ENCODE results near the gene ENO1.
"Not testable (repeated sequence)": the region's sequence is repeated elsewhere in the genome, so short reads cannot be mapped to it uniquely, and the experiment has no call there.

The ENO1 gene

DNA sequence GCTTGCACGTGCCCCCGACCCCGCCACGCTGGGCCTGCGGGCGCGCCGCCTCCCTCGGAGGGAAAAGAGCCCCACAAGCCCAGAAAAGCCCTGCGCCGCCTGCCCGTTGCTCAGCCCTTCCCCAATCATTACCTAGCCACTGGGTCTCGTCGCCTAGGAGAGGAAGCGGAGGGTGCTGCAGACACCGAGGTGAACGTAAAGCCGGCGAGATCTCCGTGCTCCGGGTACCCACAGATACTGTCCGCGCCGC lies at the start of gene ENO1:
TSS of gene ENO1 (minus strand) at position 239 of the 250 bp plus-strand sequence. CDS start 3,778 bp downstream, outside the sequence.
- no peak for DNase-seq (ENCODE audit: low read depth in 3 of 3)

DNA sequence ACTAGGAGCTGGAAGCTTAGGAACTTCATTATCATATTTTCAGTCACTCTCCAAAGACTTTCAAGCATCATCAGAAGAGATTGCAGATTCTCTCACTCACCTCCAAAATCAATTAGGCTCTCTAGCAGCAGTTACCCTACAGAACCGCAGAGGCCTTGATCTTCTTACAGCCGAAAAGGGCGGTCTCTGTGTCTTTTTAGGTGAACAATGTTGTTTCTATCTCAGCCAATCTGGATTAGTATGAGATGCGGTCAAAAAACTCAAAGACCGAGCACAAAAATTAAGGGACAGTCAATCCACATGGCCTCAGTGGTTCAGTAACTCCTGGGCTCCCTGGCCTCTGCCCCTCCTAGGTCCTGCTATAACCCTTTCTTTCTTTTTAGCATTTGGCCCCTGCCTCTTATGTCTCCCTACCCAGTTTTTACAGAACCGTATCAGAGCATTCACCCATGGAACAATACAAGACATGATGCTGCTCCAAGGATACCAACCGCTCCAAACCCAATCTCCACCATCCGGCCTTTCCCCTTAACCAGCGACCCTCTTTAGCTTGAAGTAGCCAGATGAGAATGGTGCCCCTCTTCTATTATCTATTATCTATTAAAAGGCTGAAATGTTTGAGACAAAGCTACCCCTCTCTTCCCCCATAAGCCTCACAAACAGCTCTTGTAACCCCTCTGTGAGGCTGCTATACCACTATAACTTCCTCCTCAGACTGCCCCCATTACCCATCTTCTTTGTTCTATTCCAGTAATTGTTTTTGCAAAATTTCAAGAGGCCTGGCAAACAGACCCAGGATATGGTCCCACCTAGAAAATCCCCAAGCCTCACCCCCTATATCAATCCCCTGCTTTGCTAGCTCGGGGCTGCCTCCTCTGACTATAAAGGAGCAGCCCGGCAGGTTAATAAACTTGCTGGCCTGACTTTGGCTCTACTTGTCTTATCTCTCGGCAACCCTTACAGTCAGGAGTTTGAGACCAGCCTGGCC lies 48.5 kb upstream of the ENO1 start:
- DNase-seq (ENCODE audit: low read depth in 3 of 3) = no peak

DNA sequence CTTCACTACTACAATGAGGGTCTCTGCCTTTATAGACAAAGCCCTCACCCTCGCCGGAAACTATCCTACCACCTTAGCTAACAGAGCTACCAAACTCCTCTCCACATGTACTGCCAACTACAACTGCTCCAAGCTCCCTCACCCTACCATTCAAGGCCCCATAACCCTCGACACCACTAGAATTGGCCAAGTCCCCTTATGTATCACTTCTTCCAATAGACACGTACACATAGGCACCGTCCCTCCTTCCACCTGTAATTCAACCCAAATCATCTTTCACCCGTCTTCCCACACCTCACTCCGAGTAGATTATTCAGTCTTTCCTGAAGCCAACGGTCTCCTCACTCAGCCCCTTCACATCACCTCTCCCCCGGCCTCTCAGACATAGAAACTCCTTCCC lies 47.5 kb upstream of the ENO1 start:
- DNase-seq (ENCODE audit: low read depth in 3 of 3) = no peak

DNA sequence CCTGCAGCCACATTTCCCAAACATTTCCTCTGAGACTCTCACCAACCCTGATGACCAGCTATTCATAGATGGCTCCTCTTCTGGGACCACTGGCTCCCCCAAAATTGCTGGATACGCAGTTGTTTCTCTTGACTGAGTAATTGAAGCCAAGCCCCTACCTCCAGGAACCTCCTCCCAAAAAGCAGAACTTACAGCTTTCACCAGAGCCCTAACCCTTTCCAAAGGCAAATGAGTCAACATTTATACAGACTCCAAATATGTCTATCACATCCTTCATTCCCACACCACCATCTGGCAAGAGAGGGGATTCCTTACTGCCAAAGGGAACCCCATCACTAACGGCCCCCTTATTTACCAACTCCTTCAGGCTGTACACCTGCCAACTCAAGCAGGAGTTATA lies 46.9 kb upstream of the ENO1 start:
- DNase-seq (ENCODE audit: low read depth in 3 of 3) = no peak

DNA sequence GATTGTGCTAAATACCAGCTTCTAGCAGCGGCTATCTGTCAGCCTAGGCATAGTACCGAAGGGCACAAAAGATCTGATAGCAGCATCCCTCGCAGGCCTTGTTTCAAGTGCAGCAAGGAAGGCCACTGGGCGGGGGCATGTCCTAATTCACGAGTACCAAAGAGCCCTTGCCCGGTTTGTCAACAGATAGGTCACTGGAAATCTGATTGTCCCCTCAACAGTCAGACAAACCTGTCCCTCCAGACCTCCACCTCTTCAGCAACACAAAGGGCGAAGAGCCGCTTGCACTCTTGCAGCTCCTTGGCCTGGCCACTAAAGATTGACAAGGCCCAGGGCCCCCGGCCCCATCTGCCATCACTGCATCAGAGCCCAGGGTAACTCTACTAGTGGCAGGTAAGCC lies 44.5 kb upstream of the ENO1 start:
- DNase-seq (ENCODE audit: low read depth in 3 of 3) = no peak

DNA sequence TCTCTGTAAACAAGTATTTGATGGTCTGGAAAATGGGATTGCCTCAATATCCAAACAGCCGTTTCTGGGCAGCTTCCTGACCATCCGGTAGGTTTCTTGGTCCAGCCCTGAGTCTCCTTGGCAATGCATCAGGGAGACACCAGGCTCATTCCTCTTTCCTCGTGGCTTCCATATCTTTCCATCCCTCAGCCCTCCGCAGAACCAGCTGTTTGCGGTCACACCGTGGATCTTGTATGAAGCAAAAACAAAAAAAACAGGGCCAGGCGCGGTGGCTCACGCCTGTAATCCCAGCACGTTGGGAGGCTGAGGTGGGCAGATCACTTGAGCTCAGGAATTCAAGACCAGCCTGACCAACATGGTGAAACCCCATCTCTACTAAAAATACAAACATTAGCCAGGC lies 39.0 kb upstream of the ENO1 start:
- not testable (repeated sequence) for DNase-seq (ENCODE audit: low read depth in 3 of 3)

DNA sequence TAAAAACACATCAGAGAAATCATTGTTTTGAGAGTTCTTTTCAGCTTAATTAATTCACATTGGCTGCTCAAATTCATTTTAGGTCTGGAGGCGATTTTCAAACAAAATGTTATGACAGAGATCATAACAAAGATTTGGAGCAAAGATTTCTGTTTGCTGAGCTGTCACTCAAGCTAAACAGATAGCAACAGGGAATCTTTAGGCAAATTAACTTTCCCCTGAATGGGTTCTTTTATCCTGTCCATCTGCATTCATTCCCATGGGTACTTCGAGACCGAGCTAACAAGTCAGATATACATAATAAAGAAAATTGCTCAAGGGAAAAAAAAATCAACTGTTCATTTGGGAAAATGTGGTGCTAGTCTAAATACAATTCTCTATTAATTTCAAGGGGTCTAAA lies 37.0 kb upstream of the ENO1 start:
- DNase-seq (ENCODE audit: low read depth in 3 of 3) = no peak

DNA sequence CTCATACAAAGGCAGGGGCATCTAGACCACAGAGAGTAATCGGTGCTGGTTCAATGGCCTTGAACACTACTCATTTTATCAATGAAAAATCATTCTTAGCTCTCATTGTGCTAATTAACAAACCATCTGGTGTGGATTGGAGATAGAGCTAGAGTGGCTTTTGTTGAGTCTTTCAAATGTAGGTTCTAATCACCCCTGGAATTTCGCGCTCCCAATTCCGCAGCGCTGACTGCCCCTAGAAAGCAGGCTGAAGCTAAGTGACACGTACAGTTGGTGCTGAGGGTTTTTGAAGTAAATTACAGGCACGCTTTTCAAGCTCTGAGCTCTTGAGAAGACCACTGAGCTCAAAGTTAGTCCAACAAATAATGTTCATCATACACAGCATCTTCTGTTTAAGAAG lies 36.0 kb upstream of the ENO1 start:
- no peak for DNase-seq (ENCODE audit: low read depth in 3 of 3)

DNA sequence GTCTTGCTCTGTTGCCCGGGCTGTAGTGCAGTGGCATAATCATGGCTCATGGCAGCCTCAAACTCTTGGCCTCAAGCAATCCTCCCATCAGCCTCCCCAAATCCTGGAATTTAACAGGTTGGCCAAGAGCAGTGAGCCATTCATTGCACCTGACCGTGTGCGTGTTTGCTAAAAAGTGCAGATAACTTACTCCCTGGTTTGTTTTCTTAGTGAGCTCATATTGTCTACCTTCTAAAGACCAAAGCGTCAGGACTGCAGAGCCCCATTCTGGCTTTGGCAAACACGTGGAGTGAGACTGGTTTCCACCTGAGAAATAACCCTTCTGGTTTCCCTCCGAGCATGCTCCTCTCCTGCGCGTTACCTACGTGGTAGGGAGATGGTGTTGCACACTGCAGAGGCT lies 35.0 kb upstream of the ENO1 start:
- DNase-seq (ENCODE audit: low read depth in 3 of 3) = no peak

DNA sequence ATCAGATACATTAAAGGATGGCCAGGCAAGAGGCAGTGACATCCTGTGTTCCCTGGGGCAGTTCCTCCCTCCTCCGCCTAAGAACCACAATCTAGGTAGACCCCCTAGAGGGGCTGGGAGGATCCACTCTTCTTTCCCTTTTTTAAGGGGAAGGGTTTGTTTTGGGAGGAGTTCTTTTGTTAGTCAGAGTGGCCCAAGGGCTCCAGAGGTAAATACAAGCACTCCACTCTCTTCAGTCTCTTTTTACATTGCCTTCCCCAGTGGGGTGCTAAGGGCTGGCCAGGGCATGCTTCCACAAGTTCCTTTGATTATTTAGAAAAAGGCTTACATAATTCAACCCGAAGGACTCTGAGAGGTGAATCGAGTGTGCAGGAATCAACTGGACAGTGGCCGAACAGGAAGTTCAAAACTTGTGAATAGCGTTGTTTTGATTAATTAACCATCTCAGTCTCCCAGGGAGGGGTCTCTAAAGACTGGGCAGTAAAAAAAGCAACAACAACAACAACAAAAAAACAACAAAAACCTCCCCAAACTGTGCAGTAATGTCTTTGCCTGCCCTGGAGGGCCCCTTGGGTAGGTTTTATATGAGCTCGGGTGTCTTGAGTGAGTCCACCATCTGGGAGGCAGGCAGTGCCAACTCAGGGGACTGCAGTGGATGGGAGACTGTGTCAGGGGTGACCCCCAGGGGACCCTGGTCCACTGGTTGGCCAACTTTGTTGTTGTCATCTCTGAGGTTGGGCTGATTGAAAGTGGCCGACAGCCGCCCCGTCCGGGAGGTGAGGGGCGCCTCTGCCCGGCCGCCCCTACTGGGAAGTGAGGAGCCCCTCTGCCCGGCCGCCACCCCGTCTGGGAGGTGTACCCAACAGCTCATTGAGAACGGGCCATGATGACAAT lies 33.2 kb upstream of the ENO1 start:
- DNase-seq (ENCODE audit: low read depth in 3 of 3) = no peak

DNA sequence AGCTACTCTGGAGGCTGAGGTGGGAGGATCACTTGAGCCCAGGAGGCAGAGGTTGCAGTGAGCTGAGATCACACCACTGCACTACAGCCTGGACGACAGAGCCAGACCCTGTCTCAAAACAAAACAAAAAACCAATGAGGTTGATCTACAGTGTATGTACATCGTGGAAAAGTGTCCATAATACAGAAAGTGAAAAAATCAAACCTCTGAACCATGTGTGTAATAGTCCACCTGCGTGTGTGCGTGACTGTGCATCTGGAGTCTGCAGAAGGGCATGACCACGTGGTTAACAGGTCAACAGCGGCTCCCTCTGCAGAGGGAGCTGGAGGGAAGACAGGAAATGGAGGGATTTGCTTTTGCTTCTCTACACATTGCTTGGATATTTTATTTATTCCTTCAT lies 32.4 kb upstream of the ENO1 start:
- no peak for DNase-seq (ENCODE audit: low read depth in 3 of 3)

DNA sequence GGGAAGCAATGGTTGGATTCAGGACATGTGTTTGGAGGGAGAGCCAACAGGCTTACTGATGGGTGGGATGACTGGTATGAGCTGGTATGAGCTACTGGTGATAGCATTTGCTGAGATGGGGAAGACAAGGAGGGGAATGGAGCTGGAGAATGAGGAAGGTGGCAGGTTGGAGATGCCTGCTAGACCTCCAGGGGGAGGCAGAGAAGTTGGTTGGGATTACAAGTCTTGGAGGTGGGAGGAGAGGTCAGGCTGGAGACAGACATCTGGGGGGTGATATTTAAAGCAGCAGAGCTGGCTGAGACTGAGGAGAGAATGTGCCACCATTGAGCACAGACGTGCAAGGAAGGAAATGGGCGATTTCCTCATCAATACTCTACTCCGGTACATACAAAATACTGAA lies 31.8 kb upstream of the ENO1 start:
- DNase-seq (ENCODE audit: low read depth in 3 of 3) = no peak

DNA sequence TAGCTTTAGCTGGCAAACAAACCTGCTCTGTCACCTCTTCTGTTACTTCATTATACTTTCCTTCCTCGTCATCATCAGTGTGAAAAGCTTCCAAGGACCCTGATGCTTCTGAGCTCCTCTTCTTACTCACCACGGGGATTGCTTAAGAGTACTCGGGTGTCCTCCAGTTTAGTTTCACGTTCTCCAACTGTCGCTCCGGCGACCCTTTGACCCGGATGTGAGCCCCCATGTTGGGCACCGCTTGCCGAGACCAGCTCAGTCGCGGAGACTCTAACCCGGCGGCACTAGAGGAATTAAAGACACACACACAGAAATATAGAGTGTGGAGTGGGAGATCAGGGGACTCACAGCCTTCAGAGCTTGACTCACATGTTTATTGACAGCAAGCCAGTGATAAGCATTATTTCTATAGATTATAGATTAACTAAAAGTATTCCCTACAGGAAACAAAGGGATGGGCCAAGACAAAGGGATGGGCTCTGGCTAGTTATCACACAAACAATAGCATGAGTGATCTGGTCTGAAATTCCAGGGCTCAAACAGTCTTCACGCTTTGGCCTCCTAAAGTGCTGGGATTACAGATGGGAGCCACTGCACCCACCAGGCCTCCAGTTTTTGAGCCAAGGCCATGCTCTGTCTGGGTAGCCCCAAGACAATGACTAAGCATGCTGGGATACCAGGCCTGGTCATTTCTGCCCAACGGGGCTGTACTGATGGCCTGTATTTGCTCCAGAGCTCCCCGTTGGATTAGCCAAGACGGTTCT lies 30.1 kb upstream of the ENO1 start:
- no peak for DNase-seq (ENCODE audit: low read depth in 3 of 3)

DNA sequence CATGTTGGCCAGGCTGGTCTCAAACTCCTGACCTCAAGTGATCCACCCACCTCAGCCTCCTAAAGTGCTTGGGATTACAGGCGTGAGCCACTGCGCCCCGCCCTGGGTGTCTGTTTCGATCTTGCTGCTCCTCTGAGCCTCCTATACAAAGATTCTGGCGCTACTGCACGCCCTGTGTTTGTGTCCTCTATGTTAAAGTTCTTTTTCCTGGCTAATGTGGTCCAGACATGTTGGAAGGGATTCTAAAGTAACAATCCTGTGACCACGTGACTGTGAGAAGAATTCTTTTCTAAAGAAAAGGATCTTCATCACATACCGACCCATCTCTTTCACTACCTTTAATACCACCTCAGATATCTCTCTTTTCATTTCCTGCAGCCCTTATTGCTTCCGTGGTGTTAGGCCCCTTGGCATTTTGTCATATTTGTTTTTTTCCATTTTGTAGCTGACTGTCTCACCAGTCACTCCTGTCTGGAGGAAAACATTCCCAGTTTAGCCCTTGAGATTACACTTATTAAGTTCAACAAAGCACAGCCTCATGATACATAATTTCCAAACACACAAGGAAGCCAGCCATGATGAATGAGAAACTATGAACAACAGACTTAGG lies 27.2 kb upstream of the ENO1 start:
- no peak for DNase-seq (ENCODE audit: low read depth in 3 of 3)

DNA sequence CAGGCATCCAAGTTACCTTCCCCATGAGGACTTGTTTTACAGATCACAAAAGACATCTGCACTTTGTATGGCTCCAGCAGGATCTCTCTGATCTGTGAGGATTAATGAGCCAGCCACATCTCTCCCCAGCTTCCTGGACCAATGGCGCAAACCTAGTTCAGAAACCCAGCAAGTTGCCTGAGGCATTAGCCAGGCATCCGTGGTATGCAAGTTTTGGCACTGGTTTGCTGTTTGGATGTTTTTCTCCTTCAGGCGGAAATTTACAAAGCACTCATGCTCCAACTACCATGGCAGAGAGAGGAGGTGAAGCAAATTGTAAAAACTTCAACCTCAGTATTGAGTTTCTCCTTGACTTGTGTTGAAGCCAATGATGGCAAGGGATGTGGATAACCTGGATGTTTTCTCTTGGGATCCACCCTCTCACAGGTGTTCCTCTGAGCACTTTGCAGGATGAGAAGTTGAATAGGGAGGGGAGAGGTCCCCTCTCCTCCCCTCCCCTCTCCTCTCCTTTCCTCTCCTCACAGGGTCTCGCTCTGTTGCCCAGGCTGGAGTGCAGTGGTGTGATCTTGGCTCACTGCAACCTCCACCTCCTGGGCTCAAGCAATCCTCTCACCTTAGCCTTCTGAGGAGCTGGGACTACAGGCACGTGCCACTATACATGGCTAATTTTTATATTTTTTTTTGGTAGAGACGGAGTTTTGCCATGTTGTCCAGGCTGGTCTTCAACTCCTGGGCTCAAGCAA lies 25.6 kb upstream of the ENO1 start:
- DNase-seq (ENCODE audit: low read depth in 3 of 3) = no peak

DNA sequence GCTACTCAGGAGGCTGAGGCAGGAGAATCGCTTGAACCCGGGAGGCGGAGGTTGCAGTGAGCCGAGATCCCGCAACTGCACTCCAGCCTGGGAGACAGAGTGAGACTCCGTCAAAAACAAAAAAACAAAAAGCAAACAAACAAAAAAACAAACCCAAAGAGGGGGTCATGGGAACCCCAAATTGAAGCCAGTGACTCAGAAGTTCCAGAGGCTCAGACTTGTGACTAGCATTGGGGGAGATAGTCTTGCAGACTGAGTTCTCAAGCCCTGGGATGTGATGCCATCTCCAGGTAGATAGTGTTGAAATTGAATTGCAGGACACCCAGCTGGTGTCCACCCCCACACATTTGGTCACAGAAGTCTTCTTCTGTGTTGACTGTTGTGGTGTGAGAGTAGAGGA lies 24.9 kb upstream of the ENO1 start:
- no peak for DNase-seq (ENCODE audit: low read depth in 3 of 3)

DNA sequence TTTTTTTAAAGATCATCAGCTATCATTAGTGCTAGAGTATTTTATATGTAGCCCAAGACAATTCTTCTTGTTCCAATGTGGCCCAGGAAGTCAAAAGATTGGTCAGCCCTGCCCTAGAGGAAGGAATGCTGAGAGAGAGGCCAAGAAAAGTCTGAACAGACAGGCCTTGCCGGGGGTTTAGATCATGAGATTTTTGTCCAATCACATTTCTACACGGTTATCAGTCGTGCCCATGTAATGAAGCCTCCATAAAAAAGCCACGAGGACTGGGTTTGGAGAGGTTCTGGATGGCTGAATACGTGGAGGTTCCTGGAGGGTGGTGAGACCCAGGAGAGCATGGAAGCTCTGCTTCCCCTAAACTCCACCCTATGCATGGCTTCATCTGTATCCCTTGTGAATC lies 24.3 kb upstream of the ENO1 start:
- DNase-seq (ENCODE audit: low read depth in 3 of 3) = no peak

DNA sequence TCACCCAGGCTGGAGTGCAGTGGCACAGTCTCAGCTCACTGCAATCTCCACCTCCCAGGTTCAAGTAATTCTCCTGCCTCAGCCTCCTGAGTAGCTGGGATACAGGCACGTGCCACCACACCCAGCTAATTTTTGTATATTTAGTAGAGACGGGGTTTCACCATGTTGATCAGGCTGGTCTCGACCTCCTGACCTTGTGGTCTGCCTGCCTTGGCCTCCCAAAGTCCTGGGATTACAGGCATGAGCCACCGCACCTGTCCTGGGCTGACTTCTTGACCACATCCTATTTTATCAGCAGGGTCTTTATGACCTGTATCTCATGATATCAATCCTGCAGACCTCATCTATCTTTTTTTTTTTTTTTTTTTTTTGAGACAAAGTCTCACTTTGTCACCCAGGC lies 22.2 kb upstream of the ENO1 start:
- DNase-seq (ENCODE audit: low read depth in 3 of 3) = not testable (repeated sequence)

DNA sequence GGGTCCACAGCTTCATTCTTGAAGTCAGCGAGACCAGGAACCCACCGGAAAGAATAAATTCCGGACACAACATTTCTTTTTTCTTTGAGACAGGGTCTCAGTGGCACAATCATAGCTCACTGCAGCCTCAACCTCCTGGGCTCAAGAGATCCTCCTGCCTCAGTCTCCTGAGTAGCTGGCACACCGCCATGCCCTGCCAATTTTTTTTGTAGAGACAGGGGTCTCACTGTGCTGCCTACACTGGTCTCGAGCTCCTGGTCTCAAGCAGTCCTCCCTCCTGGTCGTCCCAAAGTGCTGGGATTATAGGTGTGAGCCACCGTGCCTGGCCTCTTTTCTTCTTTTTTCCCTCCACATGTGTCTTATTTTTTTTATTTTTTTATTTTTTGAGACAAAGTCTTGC lies 20.6 kb upstream of the ENO1 start:
- no peak for DNase-seq (ENCODE audit: low read depth in 3 of 3)

DNA sequence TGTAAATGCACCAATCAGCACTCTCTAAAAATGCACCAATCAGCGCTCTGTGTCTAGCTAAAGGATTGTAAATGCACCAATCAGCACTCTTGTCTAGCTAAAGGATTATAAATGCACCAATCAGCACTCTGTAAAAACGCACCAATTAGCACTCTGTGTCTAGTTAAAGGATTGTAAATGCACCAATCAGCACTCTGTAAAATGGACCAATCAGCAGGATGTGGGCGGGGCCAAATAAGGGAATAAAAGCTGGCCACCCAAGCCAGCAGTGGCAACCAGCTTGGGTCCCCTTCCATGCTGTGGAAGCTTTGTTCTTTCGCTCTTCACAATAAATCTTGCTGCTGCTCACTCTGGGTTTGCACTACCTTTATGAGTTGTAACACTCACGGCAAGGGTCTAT lies 19.9 kb upstream of the ENO1 start:
- DNase-seq (ENCODE audit: low read depth in 3 of 3) = not testable (repeated sequence)

DNA sequence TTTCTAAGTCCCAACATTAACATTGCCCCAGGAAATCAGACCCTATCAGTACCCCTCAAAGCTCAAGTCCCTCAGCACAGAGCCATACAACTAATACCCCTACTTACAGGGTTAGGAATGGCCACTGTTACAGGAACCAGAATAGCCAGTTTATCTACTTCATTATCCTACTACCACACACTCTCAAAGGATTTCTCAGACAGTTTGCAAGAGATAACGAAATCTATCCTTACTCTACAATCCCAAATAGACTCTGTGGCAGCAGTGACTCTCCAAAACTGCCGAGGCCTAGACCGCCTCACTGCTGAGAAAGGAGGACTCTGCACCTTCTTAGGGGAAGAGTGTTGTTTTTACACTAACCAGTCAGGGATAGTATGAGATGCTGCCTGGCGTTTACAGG lies 19.0 kb upstream of the ENO1 start:
- not testable (repeated sequence) for DNase-seq (ENCODE audit: low read depth in 3 of 3)
